Urothelium cell line (cell line): ENCODE data around the gene CCDC174.

Experiments used
- DNase-seq: peaks from one replicate; pipeline ENCODE4 v3.0.0; 2011; ENCODE audit warnings: low spot score, mixed read lengths
- FAIRE-seq: peaks from 2 replicates; lab custom pipeline; 2011; peaks lifted over from hg19 to GRCh38; lab: Jason Lieb, UNC

The CCDC174 gene

DNA sequence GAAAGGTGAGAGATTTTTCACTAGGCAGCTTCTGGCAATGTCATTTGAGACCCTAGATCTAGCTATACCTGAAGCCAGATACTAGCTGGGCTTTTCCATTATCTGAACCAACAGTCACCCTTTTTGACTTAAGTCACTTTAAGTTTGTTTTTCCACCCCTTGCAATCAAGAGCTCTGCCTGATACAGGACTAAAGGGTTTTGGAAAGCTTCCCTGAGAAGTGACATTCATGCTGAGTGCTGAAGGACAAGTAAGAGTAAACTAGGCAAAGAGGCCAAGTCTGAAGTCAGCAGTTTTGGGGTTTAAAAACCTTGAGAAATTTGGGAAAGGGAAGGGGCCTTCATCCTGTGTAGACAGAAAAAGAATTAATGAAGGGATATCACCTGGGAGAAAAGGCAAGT, 27.1 kb upstream of the CCDC174 start:
- DNase-seq (no peak), FAIRE-seq (no peak)

DNA sequence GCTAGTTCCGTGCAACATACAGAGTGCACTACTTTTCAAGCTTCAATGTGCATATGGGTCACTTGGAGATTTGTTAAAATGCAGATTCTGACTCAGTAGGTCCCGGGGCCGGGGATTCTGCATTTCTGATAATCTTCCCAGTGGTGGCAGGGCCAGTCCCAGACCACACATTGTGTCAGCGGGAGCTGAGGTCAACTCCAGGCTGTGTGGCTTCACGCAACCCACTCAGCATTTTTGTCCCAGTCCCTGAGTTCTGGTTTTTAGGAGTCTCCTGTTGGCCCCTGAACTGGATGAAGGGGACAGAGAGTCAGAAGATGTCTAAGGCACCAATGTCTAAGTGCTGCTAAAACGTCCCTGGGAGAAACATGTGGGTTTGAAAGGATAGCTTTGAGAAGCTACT, 26.1 kb upstream of the CCDC174 start:
- FAIRE-seq = no peak
- no peak for DNase-seq

DNA sequence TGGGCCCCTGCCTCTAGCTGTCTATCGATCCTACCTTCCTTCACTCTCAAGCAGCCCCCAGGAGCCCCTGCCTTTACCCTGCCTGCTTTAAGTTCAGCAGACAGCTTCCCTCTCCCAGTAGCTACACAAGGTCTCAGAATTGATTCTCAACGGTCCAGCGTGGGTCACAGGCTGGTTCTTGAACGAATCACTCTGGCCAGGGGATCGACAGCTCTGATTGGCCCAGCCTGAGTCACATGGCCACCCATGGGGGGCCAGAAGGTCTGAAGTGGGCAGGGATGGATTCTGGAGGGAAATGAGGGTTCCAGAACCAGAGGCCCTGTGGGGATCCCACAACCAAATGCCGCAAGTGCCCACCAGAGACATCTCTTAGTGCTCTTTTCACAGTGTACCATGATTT, 23.7 kb upstream of the CCDC174 start:
- FAIRE-seq = no peak
- no peak for DNase-seq

DNA sequence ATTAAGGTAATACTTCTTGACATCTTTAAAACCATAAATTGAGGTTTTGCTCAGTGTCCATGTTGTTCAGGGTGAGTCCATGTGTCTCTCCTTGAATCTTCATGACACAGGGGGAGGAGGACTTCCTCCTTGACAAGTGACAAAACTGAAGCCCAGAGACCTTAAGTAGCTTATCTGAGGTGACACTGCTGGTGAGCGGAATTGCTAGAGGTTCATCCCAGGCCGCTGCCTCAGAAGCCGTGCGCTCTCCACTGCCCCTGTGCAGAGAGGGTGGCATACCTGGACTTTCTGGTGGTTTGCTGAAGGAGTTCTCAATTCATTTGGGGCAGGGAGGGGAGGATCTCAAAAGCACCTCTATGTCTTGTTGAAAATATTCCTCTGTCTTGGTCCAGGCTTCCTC, 23.2 kb upstream of the CCDC174 start:
- no peak for FAIRE-seq

DNA sequence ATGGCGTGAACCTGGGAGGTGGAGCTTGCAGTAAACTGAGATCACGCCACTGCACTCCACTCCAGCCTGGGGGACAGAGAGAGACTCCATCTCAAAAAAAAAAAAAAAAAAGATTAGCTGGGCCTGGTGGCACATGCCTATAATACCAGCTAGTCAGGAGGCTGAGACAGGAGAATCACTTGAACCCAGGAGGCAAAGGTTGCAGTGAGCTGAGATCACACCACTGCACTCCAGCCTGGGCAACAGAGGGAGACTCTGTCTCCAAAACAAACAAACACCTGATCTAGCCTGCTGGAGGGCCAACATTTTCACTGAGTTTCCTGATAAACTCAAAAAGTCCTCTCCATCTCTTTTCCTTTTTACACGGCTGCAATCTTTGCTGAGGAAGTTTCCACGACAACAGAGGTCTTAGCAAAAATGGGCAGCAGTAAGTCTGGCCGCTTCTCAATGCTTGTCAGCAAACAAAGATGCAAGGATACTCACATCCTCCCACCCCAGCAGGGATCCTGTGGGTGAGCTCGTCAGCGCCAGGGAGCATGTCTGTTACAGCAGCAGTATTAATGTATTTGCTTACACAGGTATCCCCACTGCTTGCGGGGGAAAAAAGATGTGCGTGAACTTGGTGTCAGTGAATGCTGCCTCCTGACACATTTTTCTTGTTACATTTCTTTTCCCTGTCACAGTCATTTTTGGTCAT, 21.0 kb upstream of the CCDC174 start:
- DNase-seq = no peak
- FAIRE-seq = no peak

More for the DNA sequence above, 23.2 kb upstream of the CCDC174 start:
- no peak for DNase-seq

DNA sequence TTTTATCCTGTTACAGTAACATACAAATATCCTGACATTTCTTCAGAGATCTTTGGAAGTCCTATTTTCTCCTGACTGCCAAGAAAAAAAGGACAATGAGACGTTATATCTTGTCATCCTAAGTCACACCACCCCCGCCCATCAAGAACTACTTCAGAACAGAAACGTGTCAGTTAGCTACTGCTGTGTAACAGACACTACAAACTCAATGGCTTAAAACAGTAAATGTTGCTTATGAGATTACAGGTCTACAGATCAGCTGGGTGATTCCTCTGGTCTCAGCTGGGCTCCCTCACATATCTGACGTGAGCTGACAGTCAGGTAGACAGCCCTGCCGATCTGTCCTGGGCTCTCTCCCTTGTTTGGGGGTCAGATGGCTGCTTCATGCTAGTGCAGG, 20.5 kb upstream of the CCDC174 start:
- FAIRE-seq = no peak
- no peak for DNase-seq

- FAIRE-seq = no peak
Observed at GRCh38 chr3:14631687-14632441, 19.7 kb upstream of the CCDC174 start.

GRCh38 chr3:14632442-14632930, 19.1 kb upstream of the CCDC174 start:
- DNase-seq = no peak
- no peak for FAIRE-seq

More at GRCh38 chr3:14631687-14632441, 19.7 kb upstream of the CCDC174 start:
- no peak for DNase-seq

DNA sequence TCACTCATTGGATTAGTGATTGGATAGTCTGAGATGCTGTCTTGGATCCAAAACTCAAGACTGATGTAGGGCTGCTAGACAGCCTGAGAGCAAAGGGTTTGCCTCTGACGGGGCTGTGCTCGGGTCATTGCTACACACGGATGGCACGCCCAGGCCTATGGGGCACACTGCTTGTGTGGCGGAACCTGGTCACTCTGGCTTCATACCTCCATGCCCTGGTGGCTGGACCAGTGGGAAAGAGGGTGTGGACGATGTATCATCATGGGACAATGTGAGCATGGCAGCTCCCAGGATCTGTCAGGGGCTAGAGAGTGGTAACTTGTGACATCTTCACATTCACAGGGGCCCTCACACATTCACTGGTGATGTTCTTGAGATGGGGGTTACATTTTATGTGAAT, 18.1 kb upstream of the CCDC174 start:
- no peak for FAIRE-seq
- DNase-seq = no peak

GRCh38 chr3:14633819-14634424, 17.6 kb upstream of the CCDC174 start:
- DNase-seq (peak; percentile 40), FAIRE-seq (no peak)

- no peak for DNase-seq
- FAIRE-seq = no peak
Observed at GRCh38 chr3:14634763-14635400, 16.7 kb upstream of the CCDC174 start.

GRCh38 chr3:14636496-14637087, 15.0 kb upstream of the CCDC174 start:
- FAIRE-seq (no peak), DNase-seq (no peak)

DNA sequence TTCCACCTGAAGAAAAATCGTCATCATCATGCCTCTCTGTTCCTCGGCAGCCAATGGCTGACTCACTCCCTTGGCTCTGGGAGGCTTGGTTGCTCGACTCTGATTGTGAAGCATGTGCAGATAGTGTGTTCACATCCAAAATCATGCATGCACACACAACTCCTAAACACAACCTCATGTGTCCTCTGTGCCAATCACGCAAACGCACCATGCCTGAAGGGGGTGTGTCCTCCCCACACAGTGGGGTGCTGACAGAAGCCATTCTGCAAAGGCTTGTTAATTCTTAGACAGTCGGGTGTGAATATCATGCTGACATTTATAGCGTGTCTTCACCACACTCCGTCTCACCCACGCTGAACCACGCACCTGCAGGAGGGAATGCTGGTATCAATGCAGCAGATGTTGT, 11.4 kb upstream of the CCDC174 start:
- peak; percentile 67 for FAIRE-seq

GRCh38 chr3:14640734-14641133, 10.8 kb upstream of the CCDC174 start:
- FAIRE-seq = no peak
- no peak for DNase-seq

More for the DNA sequence above, 11.4 kb upstream of the CCDC174 start:
- DNase-seq = peak; percentile 70

DNA sequence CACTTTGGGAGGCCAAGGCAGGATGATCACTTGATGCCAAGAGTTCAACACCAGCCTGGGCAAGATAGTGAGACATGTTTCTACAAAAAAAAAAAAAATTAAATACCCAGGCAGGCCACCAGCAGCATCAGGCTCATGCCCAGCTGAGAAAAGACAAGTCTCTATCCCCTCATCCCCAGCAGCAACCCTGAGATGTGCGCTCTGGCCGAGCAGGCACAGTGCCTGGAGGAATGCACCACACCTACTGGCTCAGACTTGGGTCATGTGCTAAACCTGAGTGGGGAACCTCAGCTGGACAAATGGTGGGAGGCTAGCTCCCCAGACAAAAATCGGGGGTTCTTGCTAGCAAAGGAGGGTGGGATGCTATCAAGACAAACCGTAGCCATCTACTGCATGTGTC, 10.2 kb upstream of the CCDC174 start:
- FAIRE-seq (no peak), DNase-seq (no peak)

DNA sequence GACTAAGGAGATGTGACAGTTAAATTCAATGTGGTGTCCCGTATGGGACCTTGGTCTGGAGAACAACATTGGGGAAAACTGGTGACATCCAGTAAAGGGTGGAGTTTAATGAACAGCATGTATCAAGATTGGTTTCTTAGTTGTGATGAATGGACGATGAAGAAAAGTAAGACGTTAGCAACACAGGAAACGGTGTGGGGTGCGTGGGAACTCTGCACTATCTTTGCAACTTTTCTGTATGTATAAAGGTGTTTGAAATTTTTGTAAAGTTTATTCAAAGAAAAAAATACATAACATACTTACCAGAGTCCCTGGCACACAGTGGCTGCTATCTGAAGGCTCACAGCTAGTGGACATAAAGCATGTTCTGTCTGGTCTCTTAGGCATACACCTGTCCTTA, 6.1 kb upstream of the CCDC174 start:
- no peak for FAIRE-seq
- DNase-seq = no peak

- no peak for DNase-seq
- FAIRE-seq = no peak
Observed at GRCh38 chr3:14646131-14646573, 5.4 kb upstream of the CCDC174 start.

DNA sequence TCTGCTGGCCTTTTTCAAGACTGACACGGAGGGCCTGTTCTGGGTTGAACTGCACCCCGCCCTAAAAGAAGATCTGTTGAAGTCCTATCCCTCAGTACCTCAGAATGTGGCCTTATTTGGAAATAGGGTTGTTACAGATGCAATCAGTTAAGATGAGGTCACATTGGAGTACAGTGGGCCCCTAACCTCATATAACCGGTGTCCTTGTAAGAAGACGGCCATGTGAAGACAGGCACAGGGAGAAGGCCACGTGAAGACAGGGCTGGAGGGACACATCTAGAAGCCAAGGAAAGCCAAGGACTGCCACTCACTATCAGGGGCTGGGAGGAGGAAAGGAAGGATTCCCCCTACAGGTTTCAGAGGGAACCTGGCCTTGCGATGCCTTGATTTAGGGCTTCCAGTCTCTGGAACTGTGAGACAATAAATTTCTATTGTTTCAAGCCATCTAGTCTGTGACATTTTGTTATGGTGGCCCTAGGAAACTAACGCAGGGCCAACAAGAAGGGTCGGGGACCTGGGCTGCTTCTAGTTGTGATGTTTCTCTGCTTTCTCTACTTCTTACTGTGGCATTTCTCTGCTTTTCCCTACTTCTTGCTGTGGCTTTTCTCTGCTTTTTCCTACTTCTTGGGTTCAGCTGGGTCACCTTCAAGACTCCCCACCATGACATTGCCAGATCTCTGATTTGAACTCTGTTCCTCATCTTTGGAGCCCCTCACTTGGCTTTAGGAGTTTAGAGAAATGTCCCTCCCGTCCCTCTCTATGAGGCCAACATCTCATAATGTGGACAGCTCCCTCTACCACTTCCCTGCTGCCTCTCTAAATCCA, 4.8 kb upstream of the CCDC174 start:
- DNase-seq (no peak), FAIRE-seq (no peak)

DNA sequence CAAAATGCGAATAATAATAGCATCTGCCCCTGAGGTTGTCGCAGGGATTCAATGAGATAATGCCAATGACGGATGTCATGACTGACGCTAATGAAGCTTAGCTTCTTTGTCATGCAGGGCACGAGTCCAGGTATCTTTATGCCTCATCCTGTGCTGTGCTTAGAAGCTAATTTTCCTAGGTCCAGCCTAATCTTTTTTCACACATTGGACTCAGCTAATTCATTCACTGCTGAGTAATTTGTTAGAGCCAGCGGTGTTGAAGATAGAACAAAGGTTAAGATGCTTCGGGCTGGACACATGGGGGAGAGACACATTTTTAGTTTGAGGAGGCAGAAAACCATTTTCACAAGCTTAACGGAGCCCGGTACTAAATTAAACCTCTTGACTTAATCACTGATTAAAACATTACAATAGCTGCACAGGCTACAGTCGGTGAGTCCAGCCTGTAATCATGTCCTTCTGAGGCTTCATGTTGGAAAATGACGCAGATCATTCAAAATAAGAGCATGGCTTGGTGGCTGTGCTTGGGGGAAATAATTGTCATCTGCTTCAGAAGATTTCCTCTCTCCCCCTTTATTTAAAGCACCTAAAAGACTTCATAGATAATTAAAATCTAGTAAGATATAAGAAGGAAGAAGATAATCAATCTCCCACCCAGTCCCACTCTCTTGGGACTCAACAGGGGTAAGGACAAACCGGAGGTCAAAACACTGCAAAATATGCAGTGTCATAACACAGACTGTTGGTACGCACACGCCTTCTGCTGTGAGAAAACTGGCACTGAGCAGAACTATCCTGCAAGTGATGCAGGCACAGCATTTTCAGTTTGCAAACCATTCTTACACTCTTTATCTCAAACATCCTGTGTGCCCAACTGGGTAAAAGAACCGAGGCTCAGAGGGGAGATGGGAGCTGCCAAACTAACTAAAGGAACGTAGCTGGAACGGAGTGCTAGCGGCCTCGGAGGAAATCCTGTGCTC, 3.3 kb upstream of the CCDC174 start:
- no peak for FAIRE-seq
- DNase-seq = no peak
